HL-60 (cell line): ENCODE data around the gene KCTD8.

Experiments
- DNase-seq, 2 experiments: peaks; one replicate each; pipeline ENCODE4 v3.0.0-alpha.2; 2010 to 2020; ENCODE audit warnings: low read depth in 1 of 2, low spot score in 1 of 2
- H3K27ac ChIP-seq: fragments of 250-450 bp; sonication (Bioruptor Pico); replicated peaks from 2 replicates; pipeline ENCODE4 v1.5.1; 2020; ENCODE audit warnings: mild to moderate bottlenecking, moderate library complexity
- H3K27me3 ChIP-seq: fragments of 250-450 bp; sonication (Bioruptor Pico); 2 replicates; pipeline ENCODE4 v1.5.1; 2021; ENCODE audit warnings: mild to moderate bottlenecking, moderate library complexity; ENCODE audit not compliant: insufficient read depth, poor library complexity, severe bottlenecking
- H3K4me3 ChIP-seq: replicated peaks from 2 replicates; pipeline ENCODE4 v1.5.1; 2011; ENCODE audit warnings: mild to moderate bottlenecking, control low read depth, low read length; ENCODE audit not compliant: insufficient read depth
- CTCF ChIP-seq: IDR thresholded peaks from one replicate; pipeline ENCODE4 v1.5.1; 2011; ENCODE audit warnings: low read length, control low read depth, inconsistent platforms; ENCODE audit not compliant: insufficient read depth
- GABPA ChIP-seq: IDR thresholded peaks from 2 replicates; pipeline ENCODE4 v1.6.1; 2012; ENCODE audit warnings: low read depth
- POLR2AphosphoS5 ChIP-seq: IDR thresholded peaks from 2 replicates; pipeline ENCODE4 v1.6.1; 2012; ENCODE audit warnings: low read depth
- REST ChIP-seq: IDR thresholded peaks from 2 replicates; pipeline ENCODE4 v1.6.1; 2012; ENCODE audit warnings: low read depth; ENCODE audit not compliant: insufficient replicate concordance
- SPI1 ChIP-seq: IDR thresholded peaks from 2 replicates; pipeline ENCODE4 v1.6.1; 2012; ENCODE audit warnings: low read depth, mild to moderate bottlenecking, borderline replicate concordance

KCTD8 gene

GRCh38 chr4:44287505-44287904 lies 161.1 kb downstream of the KCTD8 start:
- DNase-seq: no peak
- no peaks in the 10 kb centered on the region for H3K27me3 ChIP-seq
- H3K4me3 ChIP-seq: no peak overlapping the region
- TF ChIP-seq POLR2AphosphoS5 (no peak), CTCF (no peak), GABPA (no peak), REST (no peak), SPI1 (no peak)
- no peak overlapping the region for H3K27ac ChIP-seq

- H3K4me3 ChIP-seq: no peak overlapping the region
- no peak overlapping the region for H3K27ac ChIP-seq
- DNase-seq: no peak
- no peaks in the 10 kb centered on the region for H3K27me3 ChIP-seq
- TF ChIP-seq REST (no peak), GABPA (no peak), SPI1 (no peak)
Observed at GRCh38 chr4:44279469-44279868, 169.1 kb downstream of the KCTD8 start.

DNA sequence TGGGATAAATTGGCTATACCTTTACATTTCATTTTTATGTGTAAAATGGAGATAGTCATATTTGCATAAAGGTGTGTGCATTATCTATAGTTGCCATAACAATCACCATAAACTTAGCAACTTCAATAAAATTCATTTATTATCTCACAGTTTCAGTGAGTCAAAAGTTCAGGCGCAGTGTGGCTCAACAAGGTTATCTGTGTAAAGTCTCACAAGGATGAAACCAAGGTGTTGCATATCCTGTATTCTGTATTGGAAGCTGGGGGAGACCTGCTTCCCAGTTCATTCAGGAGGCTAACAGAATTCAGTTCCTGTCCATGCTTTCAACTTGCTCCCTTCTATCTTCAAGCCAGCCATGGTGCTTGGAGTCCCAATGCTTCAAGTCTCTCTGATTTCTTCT lies 169.5 kb downstream of the KCTD8 start:
- Histone ChIP-seq H3K4me3 (no peak overlapping the region), H3K27me3 (no peaks in the 10 kb centered on the region), H3K27ac (no peak overlapping the region)
- TF ChIP-seq GABPA (no peak), POLR2AphosphoS5 (no peak), CTCF (no peak), REST (no peak), SPI1 (no peak)
- DNase-seq: no peak

DNA sequence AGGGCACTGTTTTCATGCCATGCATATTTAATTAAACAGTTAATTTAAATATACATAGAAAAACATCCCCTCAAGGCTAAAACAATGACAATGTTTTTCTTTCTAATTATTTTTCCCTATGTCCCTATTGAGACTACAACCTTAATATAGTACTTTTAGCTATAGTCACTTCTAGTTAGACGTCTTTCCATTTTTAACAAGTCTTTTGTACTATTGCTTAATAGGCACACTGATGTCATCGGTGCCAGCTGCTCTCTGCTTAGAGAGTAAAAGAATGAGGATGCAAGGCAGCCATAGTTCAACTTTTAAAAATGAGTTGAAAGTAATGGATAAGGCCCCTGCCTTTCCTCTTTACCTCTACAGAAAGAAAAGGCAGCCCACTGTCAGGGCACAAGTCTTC lies 191.1 kb downstream of the KCTD8 start:
- no peak for DNase-seq
- Histone ChIP-seq H3K4me3 (no peak overlapping the region), H3K27ac (no peak overlapping the region), H3K27me3 (no peaks in the 10 kb centered on the region)
- TF ChIP-seq GABPA (no peak), REST (no peak), CTCF (no peak), SPI1 (no peak), POLR2AphosphoS5 (no peak)
